ACC112 (cell line): Measurements from ENCODE around the gene TULP4.
A peak's percentile ranks its signal among the peaks of the same experiment; 100 is the strongest.
"Not testable (repeated sequence)": the region's sequence is repeated elsewhere in the genome, so short reads cannot be mapped to it uniquely, and the experiment has no call there.

Experiments used
- H2AFZ ChIP-seq: fragments of 200-600 bp; sonication (generic); one replicate; pipeline ENCODE4 v1.6.0; 2017; ENCODE audit warnings: antibody characterized with exemption, low read length; ENCODE audit not compliant: unreplicated experiment
- H3K27ac ChIP-seq: fragments of 200-600 bp; sonication (generic); 2 replicates; pipeline ENCODE4 v1.5.1; 2014; ENCODE audit warnings: low read depth, mild to moderate bottlenecking, antibody characterized with exemption, low read length, moderate library complexity
- H3K27me3 ChIP-seq: fragments of 200-600 bp; sonication (generic); 2 replicates; pipeline ENCODE4 v1.6.1; 2014; ENCODE audit warnings: mild to moderate bottlenecking, antibody characterized with exemption, low read length, moderate library complexity, mixed read lengths; ENCODE audit not compliant: insufficient read depth
- H3K36me3 ChIP-seq: fragments of 200-600 bp; sonication (generic); 2 replicates; pipeline ENCODE4 v1.6.1; 2016; ENCODE audit warnings: mild to moderate bottlenecking, antibody characterized with exemption, low read length, moderate library complexity, mixed read lengths; ENCODE audit not compliant: insufficient read depth
- H3K4me1 ChIP-seq: fragments of 200-600 bp; sonication (generic); one replicate; pipeline ENCODE4 v1.6.1; 2016; ENCODE audit warnings: low read length, mixed read lengths; ENCODE audit not compliant: insufficient read depth, unreplicated experiment, control insufficient read depth
- H3K4me3 ChIP-seq: fragments of 200-600 bp; sonication (generic); 2 replicates; pipeline ENCODE4 v1.5.1; 2014; ENCODE audit warnings: mild to moderate bottlenecking, low read depth, low read length
- H3K79me2 ChIP-seq: fragments of 200-600 bp; sonication (generic); one replicate; pipeline ENCODE4 v1.6.0; 2016; ENCODE audit warnings: low read length; ENCODE audit not compliant: control insufficient read depth, unreplicated experiment, insufficient read depth

The TULP4 gene

DNA sequence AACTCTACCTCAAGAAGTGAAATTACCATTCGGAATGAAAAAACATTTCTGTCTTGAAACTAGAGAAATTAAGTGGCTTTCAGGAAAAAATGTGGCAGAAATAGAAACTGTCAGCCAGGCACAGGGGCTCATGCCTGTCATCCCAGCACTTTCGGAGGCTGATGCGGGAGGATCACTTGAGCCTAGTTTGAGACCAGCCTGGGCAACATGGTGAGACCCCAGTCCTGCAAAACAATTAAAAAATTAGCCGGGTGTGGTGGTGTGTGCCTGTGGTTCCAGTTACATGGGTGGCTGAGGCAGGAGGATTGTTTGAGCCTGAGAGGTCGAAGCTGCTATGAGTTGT, 240.5 kb downstream of the TULP4 start:
- Histone ChIP-seq H3K36me3 (no peaks in the 10 kb centered on the region), H3K4me3 (no peak overlapping the region), H3K4me1 (no peaks in the 10 kb centered on the region), H3K27me3 (no peaks in the 10 kb centered on the region), H2AFZ (no peak overlapping the region), H3K79me2 (no peaks in the 10 kb centered on the region), H3K27ac (no peak overlapping the region)

DNA sequence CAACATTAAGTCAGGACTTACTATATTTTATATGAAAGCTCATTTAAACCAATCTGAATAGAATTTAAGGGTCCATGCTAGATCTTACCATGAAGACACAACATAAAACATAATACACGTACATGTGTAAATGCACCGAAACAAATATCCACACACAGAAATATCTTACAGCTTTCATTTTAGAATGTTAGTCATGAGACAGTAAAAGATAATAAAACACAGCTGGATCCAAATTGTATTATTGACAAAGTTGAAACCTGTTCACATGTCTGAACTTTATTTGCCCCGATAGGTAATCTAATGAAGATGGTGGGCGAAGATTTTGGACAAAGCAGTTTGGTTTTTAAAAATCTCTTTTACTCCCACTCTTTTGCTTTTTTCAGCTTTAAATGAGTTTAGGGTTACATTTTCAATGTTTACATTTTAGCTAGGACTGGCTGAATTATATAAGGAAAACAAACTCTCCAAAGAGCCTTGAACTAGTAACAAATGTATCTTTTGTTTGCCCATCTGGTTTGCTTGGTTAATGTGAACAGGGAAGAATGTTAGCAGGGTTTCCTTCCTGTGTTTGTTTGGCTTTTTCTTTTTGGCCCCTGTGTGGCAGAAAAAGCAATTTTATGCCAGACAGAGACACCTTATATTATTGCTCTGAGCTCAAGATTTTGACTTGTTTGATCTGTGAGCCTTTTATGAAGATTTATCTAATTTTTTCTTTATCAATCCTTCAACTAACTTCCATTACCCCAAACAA, 242.5 kb downstream of the TULP4 start:
- H3K36me3 ChIP-seq = no peaks in the 10 kb centered on the region
- H3K27ac ChIP-seq = no peak overlapping the region
- H3K79me2 ChIP-seq = no peaks in the 10 kb centered on the region
- no peaks in the 10 kb centered on the region for H3K27me3 ChIP-seq
- no peak overlapping the region for H2AFZ ChIP-seq
- H3K4me3 ChIP-seq = no peak overlapping the region
- peaks cover 5% of the 10 kb centered on the region for H3K4me1 ChIP-seq

DNA sequence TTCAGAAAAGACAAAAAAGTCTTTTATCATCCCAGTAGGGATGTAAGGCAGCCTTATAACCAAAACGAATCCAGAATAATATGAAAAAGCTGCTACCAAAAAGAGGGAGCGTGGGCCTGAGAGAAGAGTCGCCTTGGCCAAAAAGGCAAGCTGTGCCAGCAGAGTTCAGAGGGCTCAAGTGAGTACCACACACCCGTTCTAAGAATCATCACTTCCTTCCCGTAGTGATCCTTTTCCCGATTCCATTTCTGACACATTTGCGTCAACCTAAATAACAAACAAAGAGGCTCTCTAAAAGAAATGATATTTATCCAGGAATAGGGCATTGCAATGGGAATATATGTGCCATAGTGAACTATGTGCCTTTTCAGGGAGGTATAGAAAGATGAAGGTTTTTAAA, 243.8 kb downstream of the TULP4 start:
- no peak overlapping the region for H2AFZ ChIP-seq

DNA sequence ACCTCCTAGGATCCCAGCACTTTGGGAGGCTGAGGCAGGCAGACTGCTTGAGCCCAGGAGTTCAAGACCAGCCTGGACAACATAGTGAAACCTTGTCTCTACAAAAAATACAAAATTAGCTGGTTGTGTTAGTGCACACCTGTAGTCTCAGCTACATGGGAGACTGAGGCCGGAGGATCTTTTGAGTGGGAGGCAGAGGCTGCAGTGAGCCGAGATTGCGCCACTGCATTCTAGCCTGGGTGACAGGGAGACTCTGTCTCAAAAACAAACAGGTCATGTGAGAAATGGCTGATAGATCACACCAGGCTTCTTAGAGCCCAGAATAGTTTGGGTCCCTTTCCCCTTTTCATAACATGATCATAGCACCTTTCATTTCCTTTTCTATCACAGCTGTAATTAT, 244.8 kb downstream of the TULP4 start:
- not testable (repeated sequence) for H3K27me3 ChIP-seq, H3K36me3 ChIP-seq, H2AFZ ChIP-seq, H3K4me3 ChIP-seq, H3K27ac ChIP-seq
- Histone ChIP-seq H3K79me2 (peaks cover 21% of the 10 kb centered on the region), H3K4me1 (peaks cover 16% of the 10 kb centered on the region)

More for the DNA sequence above, 243.8 kb downstream of the TULP4 start:
- H3K36me3 ChIP-seq = no peaks in the 10 kb centered on the region
- no peaks in the 10 kb centered on the region for H3K27me3 ChIP-seq
- H3K4me1 ChIP-seq = peaks cover 6% of the 10 kb centered on the region
- peaks cover 11% of the 10 kb centered on the region for H3K79me2 ChIP-seq
- H3K27ac ChIP-seq = no peak overlapping the region
- H3K4me3 ChIP-seq = no peak overlapping the region

DNA sequence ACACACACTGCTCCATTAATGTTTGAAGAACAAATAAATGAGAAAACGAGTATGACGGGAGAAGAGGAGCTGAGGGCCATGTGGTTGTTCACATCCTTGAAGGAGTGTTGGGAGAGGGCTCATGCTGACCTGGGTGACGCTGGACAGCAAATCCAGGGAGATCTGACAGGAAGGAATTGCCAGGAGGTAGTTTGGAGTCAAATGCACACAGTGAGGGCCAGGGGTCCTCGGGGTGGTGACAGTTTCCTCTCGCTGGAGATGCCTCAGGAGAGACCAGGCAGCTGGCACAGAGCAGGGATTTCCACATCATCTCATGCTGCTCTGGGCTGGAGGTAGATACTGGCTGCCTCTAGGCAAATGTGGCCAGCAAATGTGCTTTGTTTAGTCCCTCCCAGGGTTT, 245.7 kb downstream of the TULP4 start:
- no peak overlapping the region for H2AFZ ChIP-seq

DNA sequence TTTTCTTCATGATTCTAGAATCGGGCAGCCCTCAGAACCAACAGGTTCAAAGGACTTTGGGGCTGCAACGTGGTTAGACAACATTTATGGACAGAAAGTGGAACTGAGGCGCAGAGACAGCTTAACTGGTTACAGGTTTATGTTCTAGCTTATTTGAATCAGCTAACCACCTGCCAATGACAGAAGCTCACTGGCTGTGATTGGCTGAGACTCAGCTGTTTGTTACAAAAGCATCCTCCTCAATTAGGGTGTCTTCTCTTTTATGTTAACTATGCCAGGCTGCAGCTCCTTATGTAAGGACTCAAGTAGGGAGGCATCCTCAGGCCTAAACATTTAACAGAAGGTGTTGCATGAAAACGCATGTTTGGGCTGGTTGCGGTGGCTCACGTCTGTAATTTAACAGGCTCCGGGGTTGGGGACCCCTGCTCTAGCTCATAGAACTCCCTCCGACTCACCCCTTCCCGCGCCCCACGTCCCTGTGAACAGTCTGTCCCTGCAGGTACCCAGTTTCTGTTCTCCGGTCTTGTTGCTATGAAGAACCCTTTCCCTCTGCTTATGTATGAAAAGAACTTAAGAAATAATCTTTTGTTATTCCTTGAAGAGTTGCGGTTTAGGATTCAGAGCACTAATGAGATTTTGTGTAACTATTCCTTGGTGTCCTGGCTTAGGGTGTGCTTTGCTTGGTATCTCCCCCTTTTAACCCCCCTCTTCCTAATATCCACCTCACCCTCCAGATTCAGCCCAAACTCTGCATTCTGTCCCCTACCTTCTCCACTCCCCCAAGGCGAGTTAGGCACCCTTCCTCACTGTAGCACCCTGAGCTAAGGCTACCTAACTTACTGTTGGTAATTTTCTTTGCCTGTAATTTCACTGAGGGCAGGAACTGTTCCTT, 246.4 kb downstream of the TULP4 start:
- Histone ChIP-seq H3K27me3 (no peaks in the 10 kb centered on the region), H3K36me3 (no peaks in the 10 kb centered on the region), H3K27ac (no peak overlapping the region), H3K79me2 (peaks cover 35% of the 10 kb centered on the region), H2AFZ (peak overlapping the region; percentile 81), H3K4me3 (peak overlapping the region; percentile 96), H3K4me1 (peaks cover 28% of the 10 kb centered on the region)

More for the DNA sequence above, 245.7 kb downstream of the TULP4 start:
- Histone ChIP-seq H3K4me1 (peaks cover 24% of the 10 kb centered on the region), H3K36me3 (no peaks in the 10 kb centered on the region), H3K79me2 (peaks cover 29% of the 10 kb centered on the region), H3K27me3 (no peaks in the 10 kb centered on the region), H3K4me3 (no peak overlapping the region), H3K27ac (no peak overlapping the region)

DNA sequence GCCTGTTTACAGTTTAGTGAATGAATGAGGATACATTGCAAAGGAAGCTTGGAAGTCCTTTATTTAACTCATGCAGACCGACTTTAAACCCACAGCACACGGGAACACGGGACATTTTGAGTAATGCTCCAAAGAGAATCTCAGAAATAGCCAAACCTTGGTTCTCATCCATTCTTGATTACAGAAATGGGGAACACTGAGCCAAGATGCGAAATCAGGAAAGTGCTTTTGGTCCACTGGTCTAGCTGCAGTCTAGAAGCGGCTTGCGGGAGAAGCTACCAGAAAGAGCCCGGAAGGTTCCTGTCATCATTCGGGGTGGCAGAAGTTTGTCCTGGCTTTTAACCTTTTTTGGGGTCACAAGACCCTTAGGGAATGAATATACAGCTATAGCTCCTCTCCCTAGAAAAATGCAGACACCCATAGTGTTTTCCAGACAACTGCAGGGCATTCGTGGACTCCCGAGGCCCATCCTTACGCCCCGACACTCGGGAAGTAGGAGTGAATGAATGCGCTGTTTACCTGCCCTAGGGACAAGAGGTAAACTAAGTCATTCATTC, 247.2 kb downstream of the TULP4 start:
- H3K27ac ChIP-seq = no peak overlapping the region
- peak overlapping the region; percentile 81 for H2AFZ ChIP-seq
- no peaks in the 10 kb centered on the region for H3K27me3 ChIP-seq
- peaks cover 43% of the 10 kb centered on the region for H3K79me2 ChIP-seq
- H3K36me3 ChIP-seq = no peaks in the 10 kb centered on the region
- H3K4me3 ChIP-seq = peak overlapping the region; percentile 96
- peaks cover 28% of the 10 kb centered on the region for H3K4me1 ChIP-seq

DNA sequence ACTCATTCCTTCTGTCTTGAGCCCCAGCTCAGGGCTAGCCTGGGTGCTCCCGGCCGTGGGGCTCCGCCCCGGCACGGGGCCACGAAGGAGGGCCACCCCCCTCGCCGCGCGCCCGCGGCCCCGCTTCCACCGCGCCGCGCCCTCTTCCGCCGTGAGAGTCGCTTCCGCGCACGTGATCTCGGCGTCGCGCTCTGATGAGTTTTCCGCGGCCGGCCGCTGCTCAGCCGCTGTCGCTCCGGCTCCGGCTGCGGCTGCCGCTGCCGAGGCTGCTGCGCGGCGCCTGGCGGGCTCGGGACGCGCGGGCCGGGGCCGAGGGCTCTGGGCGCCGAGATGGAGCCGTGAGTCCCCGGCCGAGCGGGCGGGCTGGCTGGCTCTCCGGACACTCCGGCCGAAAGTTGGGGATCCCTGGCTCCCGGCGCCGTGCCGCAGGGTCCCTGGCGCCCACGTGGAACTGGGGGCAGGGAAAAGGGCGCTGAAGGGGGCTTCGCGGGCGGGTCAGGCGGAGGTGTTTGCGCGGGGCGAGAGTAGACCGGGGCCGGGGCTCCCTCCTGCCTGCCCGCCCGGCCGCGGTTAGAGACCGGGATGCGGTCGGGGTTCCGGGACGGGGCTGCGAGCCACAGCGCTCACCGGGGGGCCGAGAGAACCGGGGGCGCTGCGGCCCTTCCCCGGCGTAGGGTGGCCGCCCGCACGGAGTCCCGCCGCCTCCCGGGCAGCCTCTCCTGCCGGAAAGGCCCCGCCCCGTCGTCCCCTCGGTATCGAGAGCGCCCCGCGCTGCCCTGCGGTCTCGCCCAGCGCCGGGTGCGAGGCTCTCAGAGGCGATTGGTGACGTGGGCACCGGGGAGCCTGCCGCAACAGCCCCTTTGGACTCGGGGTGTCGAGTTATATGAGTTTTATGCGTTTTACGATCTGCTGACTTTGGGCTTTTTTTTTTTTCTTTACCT, 247.9 kb downstream of the TULP4 start, which contains the start of gene TMEM181:
Gene TMEM181 (plus strand): TSS at position 197 of the 941 bp plus-strand sequence. CDS start 134 bp downstream, at position 331.
- no peaks in the 10 kb centered on the region for H3K36me3 ChIP-seq
- peaks cover 50% of the 10 kb centered on the region for H3K79me2 ChIP-seq
- H3K4me1 ChIP-seq = peaks cover 28% of the 10 kb centered on the region
- H2AFZ ChIP-seq = peak within 1 kb of the TSS; percentile 93
- H3K27ac ChIP-seq = peak within 1 kb of the TSS; percentile 60
- peak within 1 kb of the TSS; percentile 96 for H3K4me3 ChIP-seq
- no peaks in the 10 kb centered on the region for H3K27me3 ChIP-seq

DNA sequence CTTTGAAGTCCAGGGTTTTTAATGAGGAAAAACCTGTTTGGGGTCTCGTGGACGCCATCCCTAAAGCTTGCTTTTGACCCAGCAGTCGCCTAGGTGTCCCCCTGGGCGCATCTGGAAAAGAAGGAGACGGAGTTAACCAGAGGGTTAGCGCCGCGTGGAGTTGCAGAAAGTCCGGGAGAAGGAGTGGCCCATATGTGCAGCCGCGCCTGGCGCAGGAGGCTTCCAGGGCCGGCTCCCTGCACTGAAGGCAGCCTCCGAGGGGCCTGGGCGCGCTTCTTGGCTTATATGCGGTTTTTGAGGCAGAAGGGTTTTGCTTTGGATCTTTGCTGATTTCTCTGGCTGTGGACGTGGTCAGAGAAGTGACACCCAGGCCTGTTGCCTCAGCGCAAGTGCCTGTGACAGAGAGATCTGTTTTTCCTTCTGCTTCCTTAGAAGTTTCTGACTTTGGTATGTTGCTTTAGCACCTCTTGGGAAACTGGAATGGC, 248.6 kb downstream of the TULP4 start:
- H3K27ac ChIP-seq = peak overlapping the region; percentile 60; the same call in 1 of the 2 replicates

More for the DNA sequence above, 248.6 kb downstream of the TULP4 start:
- Histone ChIP-seq H2AFZ (peak overlapping the region; percentile 93), H3K4me3 (peak overlapping the region; percentile 96), H3K36me3 (no peaks in the 10 kb centered on the region), H3K79me2 (peaks cover 57% of the 10 kb centered on the region), H3K4me1 (peaks cover 28% of the 10 kb centered on the region), H3K27me3 (no peaks in the 10 kb centered on the region)
